UCSD-AML1 (cell line): ENCODE measurements around the gene CACNA1F.

Experiments
- DNase-seq: peaks from one replicate; lab custom pipeline; 2025; ENCODE audit not compliant: unreplicated experiment; lab: John Stamatoyannopoulos, UW

CACNA1F gene

GRCh38 chrX:49257846-49258748 is 25.0 kb upstream of the CACNA1F start:
- no peak for DNase-seq

GRCh38 chrX:49257074-49257790 is 24.1 kb upstream of the CACNA1F start:
- no peak for DNase-seq

- no peak for DNase-seq
Observed at GRCh38 chrX:49256268-49256995, 23.3 kb upstream of the CACNA1F start.

GRCh38 chrX:49254639-49255038 is 21.5 kb upstream of the CACNA1F start:
- no peak for DNase-seq

GRCh38 chrX:49251325-49251724 is 18.2 kb upstream of the CACNA1F start:
- no peak for DNase-seq

- no peak for DNase-seq
Observed at GRCh38 chrX:49250578-49250977, 17.4 kb upstream of the CACNA1F start.

- no peak for DNase-seq
Observed at GRCh38 chrX:49250066-49250465, 16.9 kb upstream of the CACNA1F start.

- no peak for DNase-seq
Observed at GRCh38 chrX:49249616-49250015, 16.5 kb upstream of the CACNA1F start.

- DNase-seq = no peak
Observed at GRCh38 chrX:49249071-49249470, 15.9 kb upstream of the CACNA1F start.

GRCh38 chrX:49247916-49248811 is 15.0 kb upstream of the CACNA1F start:
- no peak for DNase-seq

- DNase-seq = no peak
Observed at GRCh38 chrX:49247346-49247745, 14.2 kb upstream of the CACNA1F start.

- DNase-seq = no peak
Observed at GRCh38 chrX:49246541-49246940, 13.4 kb upstream of the CACNA1F start.

- no peak for DNase-seq
Observed at GRCh38 chrX:49244207-49244606, 11.1 kb upstream of the CACNA1F start.

- no peak for DNase-seq
Observed at GRCh38 chrX:49243166-49243565, 10.0 kb upstream of the CACNA1F start.

- no peak for DNase-seq
Observed at GRCh38 chrX:49242545-49243066, 9.5 kb upstream of the CACNA1F start.

- DNase-seq = no peak
Observed at GRCh38 chrX:49238735-49239134, 5.6 kb upstream of the CACNA1F start.

GRCh38 chrX:49237060-49237459 is 3.9 kb upstream of the CACNA1F start:
- DNase-seq = peak; percentile 54

- no peak for DNase-seq
Observed at GRCh38 chrX:49233887-49234555, 881 bp upstream of the CACNA1F start.

GRCh38 chrX:49232525-49232924 is 615 bp downstream of the CACNA1F start:
- no peak for DNase-seq
